ENCODE results near the gene PLXNB1.
A peak's percentile ranks its signal among the peaks of the same experiment; 100 is the strongest.

Gene PLXNB1

GRCh38 chr3:48407542-48408099 is 22.3 kb downstream of the PLXNB1 start:
- Histone ChIP-seq H3K4me3 (ENCODE audit: low read depth, low read length) (no peak overlapping the region), H3K4me1 (no peaks in the 10 kb centered on the region), H3K36me3 (no peaks in the 10 kb centered on the region), H3K27me3 (no peaks in the 10 kb centered on the region), H3K9me3 (no peaks in the 10 kb centered on the region)
- DNase-seq: no peak
- no peak for TF ChIP-seq CTCF (IDR thresholded peaks at IDR 0.05; ENCODE audit: low read depth, low read length)

- no peak for TF ChIP-seq CTCF (IDR thresholded peaks at IDR 0.05; ENCODE audit: low read depth, low read length)
- H3K36me3 ChIP-seq: no peaks in the 10 kb centered on the region
- DNase-seq: peak; percentile 1
- no peaks in the 10 kb centered on the region for H3K27me3 ChIP-seq
- no peaks in the 10 kb centered on the region for H3K9me3 ChIP-seq
- no peak overlapping the region for H3K4me3 ChIP-seq (ENCODE audit: low read depth, low read length)
- H3K4me1 ChIP-seq: no peaks in the 10 kb centered on the region
Measured at GRCh38 chr3:48406443-48407431, 23.1 kb downstream of the PLXNB1 start.

- DNase-seq: peak; percentile 1
Measured at GRCh38 chr3:48405971-48406370, 23.9 kb downstream of the PLXNB1 start.

GRCh38 chr3:48405343-48405881 is 24.5 kb downstream of the PLXNB1 start:
- H3K9me3 ChIP-seq: no peaks in the 10 kb centered on the region
- no peak overlapping the region for H3K4me3 ChIP-seq (ENCODE audit: low read depth, low read length)
- no peaks in the 10 kb centered on the region for H3K4me1 ChIP-seq
- H3K36me3 ChIP-seq: no peaks in the 10 kb centered on the region
- TF ChIP-seq CTCF (IDR thresholded peaks at IDR 0.05; ENCODE audit: low read depth, low read length): no peak
- no peak for DNase-seq
- H3K27me3 ChIP-seq: no peaks in the 10 kb centered on the region

More at GRCh38 chr3:48405971-48406370, 23.9 kb downstream of the PLXNB1 start:
- H3K27me3 ChIP-seq: no peaks in the 10 kb centered on the region
- no peak overlapping the region for H3K4me3 ChIP-seq (ENCODE audit: low read depth, low read length)
- no peaks in the 10 kb centered on the region for H3K4me1 ChIP-seq
- TF ChIP-seq CTCF (IDR thresholded peaks at IDR 0.05; ENCODE audit: low read depth, low read length): no peak
- H3K36me3 ChIP-seq: no peaks in the 10 kb centered on the region
- H3K9me3 ChIP-seq: no peaks in the 10 kb centered on the region

GRCh38 chr3:48404440-48405342 is 25.2 kb downstream of the PLXNB1 start:
- no peak for DNase-seq
- no peaks in the 10 kb centered on the region for H3K27me3 ChIP-seq
- H3K4me3 ChIP-seq (ENCODE audit: low read depth, low read length): no peak overlapping the region
- H3K36me3 ChIP-seq: no peaks in the 10 kb centered on the region
- H3K9me3 ChIP-seq: no peaks in the 10 kb centered on the region
- H3K4me1 ChIP-seq: no peaks in the 10 kb centered on the region
- TF ChIP-seq CTCF (IDR thresholded peaks at IDR 0.05; ENCODE audit: low read depth, low read length): no peak

Data from BE2C (cell line).